ENCODE results near the gene ARHGAP6. TPM values are rescaled to one million over a fixed set of nuclear protein-coding genes. Genes with fewer than 3 reads are reported as not detected.

The ARHGAP6 gene
- total and polyA plus RNA-seq, 2 experiments from 2014 or later, result 0.26 to 0.59 TPM

DNA sequence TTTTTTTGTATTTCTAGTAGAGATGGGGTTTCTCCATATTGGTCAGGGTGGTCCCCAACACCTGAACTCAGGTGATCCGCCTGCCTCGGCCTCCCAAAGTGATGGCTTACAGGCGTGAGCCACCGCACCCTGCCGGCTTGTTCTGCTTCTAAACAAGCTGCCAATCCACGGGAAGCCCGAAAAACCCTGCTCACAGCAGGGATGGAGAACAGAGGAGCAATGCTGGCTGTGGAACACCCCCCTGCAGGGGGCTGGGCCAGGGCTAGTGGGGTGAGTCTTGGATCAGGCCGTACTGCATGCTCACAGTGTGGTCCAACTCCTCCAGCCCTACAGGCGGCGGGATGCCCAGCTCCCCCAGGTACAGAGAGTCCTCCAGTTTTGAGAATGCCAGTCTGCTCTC, 38.1 kb upstream of the ARHGAP6 start:
- H3F3A ChIP-seq (replicated peaks; ENCODE audit: low read depth), result no peaks in the 10 kb centered on the region
- H4K20me1 ChIP-seq (replicated peaks; ENCODE audit: insufficient read depth), result no peaks in the 10 kb centered on the region
- H3K4me3 Mint-ChIP-seq, result no peak overlapping the region
- no peak for ATAC-seq
- no peaks in the 10 kb centered on the region for H3K79me2 ChIP-seq (replicated peaks; ENCODE audit: insufficient read depth)
- no peaks in the 10 kb centered on the region for H3K9me2 ChIP-seq (ENCODE audit: insufficient read depth)
- H3K9me3 Mint-ChIP-seq, result no peaks in the 10 kb centered on the region
- no peaks in the 10 kb centered on the region for H3K27me3 ChIP-seq (ENCODE audit: insufficient read depth)
- no peak overlapping the region for H3K27ac ChIP-seq (ENCODE audit: low read depth)
- no peak overlapping the region for H3K4me3 ChIP-seq
- H3K36me3 ChIP-seq (ENCODE audit: insufficient read depth), result no peaks in the 10 kb centered on the region
- no peak overlapping the region for H3K4me2 ChIP-seq
- no peaks in the 10 kb centered on the region for H3K36me3 Mint-ChIP-seq (ENCODE audit: low read depth)
- H3K27ac Mint-ChIP-seq, result no peak overlapping the region
- H2AFZ ChIP-seq, result no peak overlapping the region
- no peaks in the 10 kb centered on the region for H3K4me1 Mint-ChIP-seq
- no peak for DNase-seq (ENCODE audit: low spot score)
- no peaks in the 10 kb centered on the region for H3K4me1 ChIP-seq (ENCODE audit: insufficient read depth)
- TF ChIP-seq, protein P1, sequence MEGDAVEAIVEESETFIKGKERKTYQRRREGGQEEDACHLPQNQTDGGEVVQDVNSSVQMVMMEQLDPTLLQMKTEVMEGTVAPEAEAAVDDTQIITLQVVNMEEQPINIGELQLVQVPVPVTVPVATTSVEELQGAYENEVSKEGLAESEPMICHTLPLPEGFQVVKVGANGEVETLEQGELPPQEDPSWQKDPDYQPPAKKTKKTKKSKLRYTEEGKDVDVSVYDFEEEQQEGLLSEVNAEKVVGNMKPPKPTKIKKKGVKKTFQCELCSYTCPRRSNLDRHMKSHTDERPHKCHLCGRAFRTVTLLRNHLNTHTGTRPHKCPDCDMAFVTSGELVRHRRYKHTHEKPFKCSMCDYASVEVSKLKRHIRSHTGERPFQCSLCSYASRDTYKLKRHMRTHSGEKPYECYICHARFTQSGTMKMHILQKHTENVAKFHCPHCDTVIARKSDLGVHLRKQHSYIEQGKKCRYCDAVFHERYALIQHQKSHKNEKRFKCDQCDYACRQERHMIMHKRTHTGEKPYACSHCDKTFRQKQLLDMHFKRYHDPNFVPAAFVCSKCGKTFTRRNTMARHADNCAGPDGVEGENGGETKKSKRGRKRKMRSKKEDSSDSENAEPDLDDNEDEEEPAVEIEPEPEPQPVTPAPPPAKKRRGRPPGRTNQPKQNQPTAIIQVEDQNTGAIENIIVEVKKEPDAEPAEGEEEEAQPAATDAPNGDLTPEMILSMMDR (conservative IDR thresholded peaks at IDR 0.05; ENCODE audit: low read depth in 2 of 2), result no peak
- TF ChIP-seq, protein P2, sequence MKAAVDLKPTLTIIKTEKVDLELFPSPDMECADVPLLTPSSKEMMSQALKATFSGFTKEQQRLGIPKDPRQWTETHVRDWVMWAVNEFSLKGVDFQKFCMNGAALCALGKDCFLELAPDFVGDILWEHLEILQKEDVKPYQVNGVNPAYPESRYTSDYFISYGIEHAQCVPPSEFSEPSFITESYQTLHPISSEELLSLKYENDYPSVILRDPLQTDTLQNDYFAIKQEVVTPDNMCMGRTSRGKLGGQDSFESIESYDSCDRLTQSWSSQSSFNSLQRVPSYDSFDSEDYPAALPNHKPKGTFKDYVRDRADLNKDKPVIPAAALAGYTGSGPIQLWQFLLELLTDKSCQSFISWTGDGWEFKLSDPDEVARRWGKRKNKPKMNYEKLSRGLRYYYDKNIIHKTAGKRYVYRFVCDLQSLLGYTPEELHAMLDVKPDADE (IDR thresholded peaks at IDR 0.05), result no peak
- TF ChIP-seq, protein P3, sequence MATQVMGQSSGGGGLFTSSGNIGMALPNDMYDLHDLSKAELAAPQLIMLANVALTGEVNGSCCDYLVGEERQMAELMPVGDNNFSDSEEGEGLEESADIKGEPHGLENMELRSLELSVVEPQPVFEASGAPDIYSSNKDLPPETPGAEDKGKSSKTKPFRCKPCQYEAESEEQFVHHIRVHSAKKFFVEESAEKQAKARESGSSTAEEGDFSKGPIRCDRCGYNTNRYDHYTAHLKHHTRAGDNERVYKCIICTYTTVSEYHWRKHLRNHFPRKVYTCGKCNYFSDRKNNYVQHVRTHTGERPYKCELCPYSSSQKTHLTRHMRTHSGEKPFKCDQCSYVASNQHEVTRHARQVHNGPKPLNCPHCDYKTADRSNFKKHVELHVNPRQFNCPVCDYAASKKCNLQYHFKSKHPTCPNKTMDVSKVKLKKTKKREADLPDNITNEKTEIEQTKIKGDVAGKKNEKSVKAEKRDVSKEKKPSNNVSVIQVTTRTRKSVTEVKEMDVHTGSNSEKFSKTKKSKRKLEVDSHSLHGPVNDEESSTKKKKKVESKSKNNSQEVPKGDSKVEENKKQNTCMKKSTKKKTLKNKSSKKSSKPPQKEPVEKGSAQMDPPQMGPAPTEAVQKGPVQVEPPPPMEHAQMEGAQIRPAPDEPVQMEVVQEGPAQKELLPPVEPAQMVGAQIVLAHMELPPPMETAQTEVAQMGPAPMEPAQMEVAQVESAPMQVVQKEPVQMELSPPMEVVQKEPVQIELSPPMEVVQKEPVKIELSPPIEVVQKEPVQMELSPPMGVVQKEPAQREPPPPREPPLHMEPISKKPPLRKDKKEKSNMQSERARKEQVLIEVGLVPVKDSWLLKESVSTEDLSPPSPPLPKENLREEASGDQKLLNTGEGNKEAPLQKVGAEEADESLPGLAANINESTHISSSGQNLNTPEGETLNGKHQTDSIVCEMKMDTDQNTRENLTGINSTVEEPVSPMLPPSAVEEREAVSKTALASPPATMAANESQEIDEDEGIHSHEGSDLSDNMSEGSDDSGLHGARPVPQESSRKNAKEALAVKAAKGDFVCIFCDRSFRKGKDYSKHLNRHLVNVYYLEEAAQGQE (IDR thresholded peaks at IDR 0.05; ENCODE audit: unreplicated experiment), result no peak
- no peak for TF ChIP-seq STAT1 (IDR thresholded peaks at IDR 0.05; ENCODE audit: unreplicated experiment)
- TF ChIP-seq EZH2 (IDR thresholded peaks at IDR 0.05; ENCODE audit: low read depth, unreplicated experiment), result no peak
- TF ChIP-seq POLR2AphosphoS5 (IDR thresholded peaks at IDR 0.05; ENCODE audit: low read depth), result no peak
- TF ChIP-seq, protein P4, sequence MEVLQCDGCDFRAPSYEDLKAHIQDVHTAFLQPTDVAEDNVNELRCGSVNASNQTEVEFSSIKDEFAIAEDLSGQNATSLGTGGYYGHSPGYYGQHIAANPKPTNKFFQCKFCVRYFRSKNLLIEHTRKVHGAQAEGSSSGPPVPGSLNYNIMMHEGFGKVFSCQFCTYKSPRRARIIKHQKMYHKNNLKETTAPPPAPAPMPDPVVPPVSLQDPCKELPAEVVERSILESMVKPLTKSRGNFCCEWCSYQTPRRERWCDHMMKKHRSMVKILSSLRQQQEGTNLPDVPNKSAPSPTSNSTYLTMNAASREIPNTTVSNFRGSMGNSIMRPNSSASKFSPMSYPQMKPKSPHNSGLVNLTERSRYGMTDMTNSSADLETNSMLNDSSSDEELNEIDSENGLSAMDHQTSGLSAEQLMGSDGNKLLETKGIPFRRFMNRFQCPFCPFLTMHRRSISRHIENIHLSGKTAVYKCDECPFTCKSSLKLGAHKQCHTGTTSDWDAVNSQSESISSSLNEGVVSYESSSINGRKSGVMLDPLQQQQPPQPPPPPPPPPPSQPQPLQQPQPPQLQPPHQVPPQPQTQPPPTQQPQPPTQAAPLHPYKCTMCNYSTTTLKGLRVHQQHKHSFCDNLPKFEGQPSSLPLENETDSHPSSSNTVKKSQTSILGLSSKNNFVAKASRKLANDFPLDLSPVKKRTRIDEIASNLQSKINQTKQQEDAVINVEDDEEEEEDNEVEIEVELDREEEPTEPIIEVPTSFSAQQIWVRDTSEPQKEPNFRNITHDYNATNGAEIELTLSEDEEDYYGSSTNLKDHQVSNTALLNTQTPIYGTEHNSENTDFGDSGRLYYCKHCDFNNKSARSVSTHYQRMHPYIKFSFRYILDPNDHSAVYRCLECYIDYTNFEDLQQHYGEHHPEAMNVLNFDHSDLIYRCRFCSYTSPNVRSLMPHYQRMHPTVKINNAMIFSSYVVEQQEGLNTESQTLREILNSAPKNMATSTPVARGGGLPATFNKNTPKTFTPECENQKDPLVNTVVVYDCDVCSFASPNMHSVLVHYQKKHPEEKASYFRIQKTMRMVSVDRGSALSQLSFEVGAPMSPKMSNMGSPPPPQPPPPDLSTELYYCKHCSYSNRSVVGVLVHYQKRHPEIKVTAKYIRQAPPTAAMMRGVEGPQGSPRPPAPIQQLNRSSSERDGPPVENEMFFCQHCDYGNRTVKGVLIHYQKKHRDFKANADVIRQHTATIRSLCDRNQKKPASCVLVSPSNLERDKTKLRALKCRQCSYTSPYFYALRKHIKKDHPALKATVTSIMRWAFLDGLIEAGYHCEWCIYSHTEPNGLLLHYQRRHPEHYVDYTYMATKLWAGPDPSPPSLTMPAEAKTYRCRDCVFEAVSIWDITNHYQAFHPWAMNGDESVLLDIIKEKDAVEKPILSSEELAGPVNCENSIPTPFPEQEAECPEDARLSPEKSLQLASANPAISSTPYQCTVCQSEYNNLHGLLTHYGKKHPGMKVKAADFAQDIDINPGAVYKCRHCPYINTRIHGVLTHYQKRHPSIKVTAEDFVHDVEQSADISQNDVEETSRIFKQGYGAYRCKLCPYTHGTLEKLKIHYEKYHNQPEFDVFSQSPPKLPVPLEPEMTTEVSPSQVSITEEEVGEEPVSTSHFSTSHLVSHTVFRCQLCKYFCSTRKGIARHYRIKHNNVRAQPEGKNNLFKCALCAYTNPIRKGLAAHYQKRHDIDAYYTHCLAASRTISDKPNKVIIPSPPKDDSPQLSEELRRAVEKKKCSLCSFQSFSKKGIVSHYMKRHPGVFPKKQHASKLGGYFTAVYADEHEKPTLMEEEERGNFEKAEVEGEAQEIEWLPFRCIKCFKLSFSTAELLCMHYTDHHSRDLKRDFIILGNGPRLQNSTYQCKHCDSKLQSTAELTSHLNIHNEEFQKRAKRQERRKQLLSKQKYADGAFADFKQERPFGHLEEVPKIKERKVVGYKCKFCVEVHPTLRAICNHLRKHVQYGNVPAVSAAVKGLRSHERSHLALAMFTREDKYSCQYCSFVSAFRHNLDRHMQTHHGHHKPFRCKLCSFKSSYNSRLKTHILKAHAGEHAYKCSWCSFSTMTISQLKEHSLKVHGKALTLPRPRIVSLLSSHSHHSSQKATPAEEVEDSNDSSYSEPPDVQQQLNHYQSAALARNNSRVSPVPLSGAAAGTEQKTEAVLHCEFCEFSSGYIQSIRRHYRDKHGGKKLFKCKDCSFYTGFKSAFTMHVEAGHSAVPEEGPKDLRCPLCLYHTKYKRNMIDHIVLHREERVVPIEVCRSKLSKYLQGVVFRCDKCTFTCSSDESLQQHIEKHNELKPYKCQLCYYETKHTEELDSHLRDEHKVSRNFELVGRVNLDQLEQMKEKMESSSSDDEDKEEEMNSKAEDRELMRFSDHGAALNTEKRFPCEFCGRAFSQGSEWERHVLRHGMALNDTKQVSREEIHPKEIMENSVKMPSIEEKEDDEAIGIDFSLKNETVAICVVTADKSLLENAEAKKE (CRISPR knock-in tag; IDR thresholded peaks at IDR 0.05), result no peak
- no peak for TF ChIP-seq EZH2phosphoT487 (IDR thresholded peaks at IDR 0.05; ENCODE audit: unreplicated experiment)
- no peak for TF ChIP-seq ZNF331 (CRISPR knock-in tag; IDR thresholded peaks at IDR 0.05; ENCODE audit: low read depth)
- TF ChIP-seq CREB1 (CRISPR knock-in tag; IDR thresholded peaks at IDR 0.05; ENCODE audit: low read depth), result no peak
- TF ChIP-seq NANOG (IDR thresholded peaks at IDR 0.05; ENCODE audit: borderline replicate concordance), result no peak
- no peak for TF ChIP-seq ZNF114 (CRISPR knock-in tag; IDR thresholded peaks at IDR 0.05)
- no peak for TF ChIP-seq JUNB (IDR thresholded peaks at IDR 0.05; ENCODE audit: unreplicated experiment)
- no peaks in the 10 kb centered on the region for H3K27me3 Mint-ChIP-seq (ENCODE audit: insufficient read depth, low read depth, poor library complexity)
